NCI-H526 (cell line): Measurements from ENCODE around the gene ST8SIA1.

ENCODE experiments used
- DNase-seq, 2 experiments: peaks; one replicate each; lab custom pipeline; 2025; lab: John Stamatoyannopoulos, UW

Gene ST8SIA1

GRCh38 chr12:22238211-22238610 lies 96.3 kb downstream of the ST8SIA1 start:
- DNase-seq = no peak

GRCh38 chr12:22234561-22234960 lies 99.9 kb downstream of the ST8SIA1 start:
- no peak for DNase-seq

- no peak for DNase-seq
Measured at GRCh38 chr12:22231836-22232235, 102.7 kb downstream of the ST8SIA1 start.

GRCh38 chr12:22231078-22231477 lies 103.4 kb downstream of the ST8SIA1 start:
- DNase-seq = no peak

GRCh38 chr12:22230280-22230794 lies 104.2 kb downstream of the ST8SIA1 start:
- no peak for DNase-seq

GRCh38 chr12:22229652-22230279 lies 104.7 kb downstream of the ST8SIA1 start:
- no peak for DNase-seq

GRCh38 chr12:22228022-22228875 lies 106.3 kb downstream of the ST8SIA1 start:
- no peak for DNase-seq

- no peak for DNase-seq
Measured at GRCh38 chr12:22223356-22223755, 111.2 kb downstream of the ST8SIA1 start.

GRCh38 chr12:22217556-22217955 lies 117.0 kb downstream of the ST8SIA1 start:
- DNase-seq = no peak

GRCh38 chr12:22215467-22216253 lies 118.8 kb downstream of the ST8SIA1 start:
- DNase-seq = no peak

- no peak for DNase-seq
Measured at GRCh38 chr12:22211128-22211527, 123.4 kb downstream of the ST8SIA1 start.

GRCh38 chr12:22209422-22209821 lies 125.1 kb downstream of the ST8SIA1 start:
- DNase-seq = peak; percentile 22 to 52

- DNase-seq = no peak
Measured at GRCh38 chr12:22206111-22206728, 128.3 kb downstream of the ST8SIA1 start.

- no peak for DNase-seq
Measured at GRCh38 chr12:22204391-22204790, 130.1 kb downstream of the ST8SIA1 start.

GRCh38 chr12:22202847-22203246 lies 131.7 kb downstream of the ST8SIA1 start:
- no peak for DNase-seq

GRCh38 chr12:22201101-22201500 lies 133.4 kb downstream of the ST8SIA1 start:
- no peak for DNase-seq

- DNase-seq = no peak
Measured at GRCh38 chr12:22196236-22196635, 138.3 kb downstream of the ST8SIA1 start.

GRCh38 chr12:22190969-22191368 lies 143.5 kb downstream of the ST8SIA1 start:
- no peak for DNase-seq

- no peak for DNase-seq
Measured at GRCh38 chr12:22188431-22188830, 146.1 kb downstream of the ST8SIA1 start.

- DNase-seq = no peak
Measured at GRCh38 chr12:22180705-22181104, 153.8 kb downstream of the ST8SIA1 start.

- no peak for DNase-seq
Measured at GRCh38 chr12:22173177-22173576, 161.3 kb downstream of the ST8SIA1 start.

GRCh38 chr12:22172501-22172900 lies 162.0 kb downstream of the ST8SIA1 start:
- no peak for DNase-seq
